ENCODE measurements around the gene CAPN11. TPM values are rescaled to one million over a fixed set of nuclear protein-coding genes. Genes with fewer than 3 reads are reported as not detected.
A peak's percentile ranks its signal among the peaks of the same experiment; 100 is the strongest.

Gene CAPN11
- total and polyA plus RNA-seq, 10 of the 15 experiments (the other 5 are each of a cell fraction or from before 2014, with no cell fraction given), result 0.05 to 0.44 (median 0.31) TPM

GRCh38 chr6:44201200-44201599 lies 42.6 kb downstream of the CAPN11 start:
- intact Hi-C loops (cut with micrococcal nuclease; ENCODE audit: unreplicated experiment), result no loop called here
- ChIA-PET CTCF (interaction anchor here (0.8 to 1.7 kb wide), 3 partner anchors 8 to 105 kb away, joined by 3 to 6 read pairs (median 3); no protein-coding TSS in a partner anchor), POLR2A (interaction anchor here (1.1 to 1.6 kb wide), 3 partner anchors 9 to 22 kb away, joined by 3 to 4 read pairs (median 3); partner anchors contain the start of gene SLC29A1), SMC1A (ENCODE audit: uncharacterized antibody, unreplicated experiment) (interaction anchor here (1.1 to 2.0 kb wide), 3 partner anchors 9 to 15 kb away, joined by 3 to 11 read pairs (median 3); partner anchors contain the start of gene MYMX), RAD21 (ENCODE audit: unreplicated experiment) (no interaction called here)
- Histone ChIP-seq H3K9me3 (replicated peaks; ENCODE audit: control insufficient read depth, insufficient read depth, low read length) (no peaks in the 10 kb centered on the region), H3K4me1 (ENCODE audit: control insufficient read depth, insufficient read depth, low read length) (no peaks in the 10 kb centered on the region), H3K4me3 (no peak overlapping the region), H4K20me1 (ENCODE audit: control insufficient read depth, insufficient read depth) (no peaks in the 10 kb centered on the region), H3K27me3 (replicated peaks in 1 of 2; ENCODE audit: control insufficient read depth in 2 of 2, insufficient read depth in 2 of 2, low read length in 1 of 2) (no peaks in the 10 kb centered on the region), H2AFZ (ENCODE audit: control insufficient read depth, low read depth, low read length) (no peak overlapping the region), H3K4me2 (ENCODE audit: control insufficient read depth, insufficient read depth) (no peak overlapping the region), H3K9ac (ENCODE audit: control insufficient read depth, insufficient read depth, low read length) (no peak overlapping the region), H3K27ac (ENCODE audit: control insufficient read depth, insufficient read depth) (no peak overlapping the region), H3K79me2 (ENCODE audit: control insufficient read depth, insufficient read depth, low read length) (no peaks in the 10 kb centered on the region), H3K36me3 (ENCODE audit: control insufficient read depth in 2 of 2, insufficient read depth in 2 of 2, low read length in 1 of 2) (no peaks in the 10 kb centered on the region)
- TF ChIP-seq ZBTB4 (CRISPR knock-in tag; IDR thresholded peaks at IDR 0.05) (no peak), MYC (IDR thresholded peaks at IDR 0.05; ENCODE audit: insufficient read depth, insufficient read length, insufficient replicate concordance, low read length, severe bottlenecking) (no peak), PAX5 (IDR thresholded peaks at IDR 0.05; ENCODE audit: borderline replicate concordance, low read depth, low read length) (no peak), SIN3A (IDR thresholded peaks at IDR 0.05; ENCODE audit: low read depth, low read length) (no peak), TAF1 (IDR thresholded peaks at IDR 0.05; ENCODE audit: borderline replicate concordance, low read depth, low read length) (no peak), ZNF592 (IDR thresholded peaks at IDR 0.05) (no peak), POLR2AphosphoS2 (IDR thresholded peaks at IDR 0.05; ENCODE audit: low read depth, low read length) (no peak), ATF7 (IDR thresholded peaks at IDR 0.05; ENCODE audit: low read depth) (no peak), NR2C2 (IDR thresholded peaks at IDR 0.05; ENCODE audit: borderline replicate concordance, control insufficient read depth, insufficient read length, low read depth) (no peak)
- in situ Hi-C loops (cut with MboI), result no loop called here
- FAIRE-seq (no peak), ATAC-seq (peak; percentile 31; the same call in 2 of the 3 replicates), DNase-seq (ENCODE audit: low read depth, low spot score) (no peak)
- WGBS (ENCODE audit: insufficient coverage, insufficient replicate concordance, low lambda C conversion rate, missing lambda C conversion rate), result 0% methylated on average over 3 of the region's 3 CpGs
- BruUV-seq (replicated peaks), result no TSS peak

All from GM12878 (cell line).